ENCODE data around the gene BABAM2.
"Not testable (repeated sequence)": the region's sequence is repeated elsewhere in the genome, so short reads cannot be mapped to it uniquely, and the experiment has no call there.

Gene BABAM2

DNA sequence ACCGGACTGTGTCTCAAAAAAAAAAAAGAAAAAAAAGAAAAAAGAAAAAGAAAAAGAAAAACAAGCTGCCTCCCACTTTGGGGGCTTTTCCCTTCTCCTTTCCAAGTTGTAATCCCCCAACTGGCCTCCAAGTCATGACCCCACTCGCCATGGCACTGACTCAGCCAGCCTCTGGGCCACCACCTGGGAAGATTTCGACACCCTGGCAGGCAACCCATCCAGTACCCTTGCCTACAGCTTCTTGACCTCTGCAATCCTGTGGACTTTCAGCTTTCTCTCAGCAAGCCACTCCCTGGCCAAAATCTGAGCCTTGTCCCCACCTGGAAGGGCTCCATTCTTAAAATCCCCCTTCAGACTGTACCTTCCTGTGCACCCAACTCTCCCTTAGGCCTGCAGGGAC, 479.8 kb downstream of the BABAM2 start:
- no peak for DNase-seq

- not testable (repeated sequence) for DNase-seq
Observed at GRCh38 chr2:28371728-28372127, 481.2 kb downstream of the BABAM2 start.

GRCh38 chr2:28373854-28374253, 483.3 kb downstream of the BABAM2 start:
- no peak for DNase-seq

DNA sequence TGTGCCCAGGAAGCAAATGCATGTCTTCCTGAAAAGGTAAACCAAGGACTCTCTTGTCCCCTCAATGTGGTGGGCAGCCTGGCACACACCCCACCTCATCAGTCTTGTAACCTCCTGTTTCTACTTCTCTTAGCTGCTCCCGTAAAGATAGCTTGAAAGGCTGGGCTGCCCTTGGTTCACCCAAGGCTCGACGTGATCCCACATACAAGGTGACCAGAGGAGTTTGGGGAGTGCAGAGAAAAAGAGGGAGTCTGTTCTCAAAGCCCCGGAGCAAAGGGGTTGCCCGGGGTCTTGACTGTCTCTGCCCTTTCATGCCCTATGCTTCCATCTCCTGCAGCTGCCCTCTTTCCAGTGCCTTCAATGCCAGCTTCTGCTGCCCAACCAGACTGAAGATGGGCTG, 483.8 kb downstream of the BABAM2 start:
- DNase-seq = no peak

GRCh38 chr2:28375236-28375635, 484.7 kb downstream of the BABAM2 start:
- no peak for DNase-seq

GRCh38 chr2:28375742-28376631, 485.5 kb downstream of the BABAM2 start:
- no peak for DNase-seq

DNA sequence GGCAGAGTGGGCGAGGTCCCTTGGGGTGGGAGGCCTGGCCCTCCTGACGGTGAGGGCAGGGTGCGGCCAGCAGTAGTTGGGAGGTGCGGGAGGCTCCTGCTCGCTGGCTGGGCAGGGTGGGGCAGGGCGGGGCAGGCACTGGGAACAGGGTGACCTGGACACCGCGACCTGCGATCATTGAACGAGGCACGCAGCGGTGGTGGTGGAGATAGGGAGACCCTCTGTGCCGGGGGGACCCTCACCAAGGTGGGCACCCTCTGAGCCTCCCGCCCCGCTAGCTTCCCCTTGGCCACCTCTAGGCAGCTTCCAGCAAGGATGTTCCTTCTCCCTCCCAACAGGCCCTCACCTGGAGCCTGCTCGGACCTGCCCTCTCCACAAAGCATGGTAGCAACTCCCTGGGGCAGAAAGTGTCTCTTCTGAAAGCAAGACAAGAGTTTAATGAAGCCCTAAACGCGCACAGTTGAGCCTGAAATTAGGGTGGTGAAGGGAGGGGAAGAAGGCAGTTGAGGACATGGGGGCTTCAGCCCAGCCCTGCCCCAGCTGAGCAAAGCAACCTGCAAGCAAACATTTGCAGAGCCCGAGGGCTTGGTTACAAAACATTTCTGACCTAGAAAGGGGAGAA, 486.8 kb downstream of the BABAM2 start:
- no peak for DNase-seq

- peak; percentile 88 for DNase-seq
Observed at GRCh38 chr2:28377984-28378678, 487.6 kb downstream of the BABAM2 start.

GRCh38 chr2:28378679-28379584, 488.4 kb downstream of the BABAM2 start:
- peak; percentile 64 for DNase-seq

DNA sequence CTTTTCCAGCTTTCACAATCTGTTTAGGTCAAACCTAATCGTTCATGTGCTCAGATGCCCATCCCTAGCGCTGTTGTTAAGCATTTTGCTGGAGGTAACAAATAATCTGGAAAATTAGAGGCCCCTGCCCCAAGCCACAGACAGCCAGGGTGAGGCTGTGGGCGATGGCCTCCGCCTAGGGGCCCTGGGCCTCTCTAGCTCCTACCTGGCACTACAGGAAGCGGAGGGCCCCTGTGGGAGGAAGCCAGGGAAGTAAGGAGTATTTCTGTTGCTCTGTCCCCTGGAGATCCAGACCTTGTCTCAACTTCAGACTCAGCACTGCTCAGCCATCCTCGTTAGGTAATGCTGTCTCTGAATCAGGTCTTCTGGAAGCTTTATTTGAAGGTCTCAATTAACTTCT, 489.7 kb downstream of the BABAM2 start:
- no peak for DNase-seq

DNA sequence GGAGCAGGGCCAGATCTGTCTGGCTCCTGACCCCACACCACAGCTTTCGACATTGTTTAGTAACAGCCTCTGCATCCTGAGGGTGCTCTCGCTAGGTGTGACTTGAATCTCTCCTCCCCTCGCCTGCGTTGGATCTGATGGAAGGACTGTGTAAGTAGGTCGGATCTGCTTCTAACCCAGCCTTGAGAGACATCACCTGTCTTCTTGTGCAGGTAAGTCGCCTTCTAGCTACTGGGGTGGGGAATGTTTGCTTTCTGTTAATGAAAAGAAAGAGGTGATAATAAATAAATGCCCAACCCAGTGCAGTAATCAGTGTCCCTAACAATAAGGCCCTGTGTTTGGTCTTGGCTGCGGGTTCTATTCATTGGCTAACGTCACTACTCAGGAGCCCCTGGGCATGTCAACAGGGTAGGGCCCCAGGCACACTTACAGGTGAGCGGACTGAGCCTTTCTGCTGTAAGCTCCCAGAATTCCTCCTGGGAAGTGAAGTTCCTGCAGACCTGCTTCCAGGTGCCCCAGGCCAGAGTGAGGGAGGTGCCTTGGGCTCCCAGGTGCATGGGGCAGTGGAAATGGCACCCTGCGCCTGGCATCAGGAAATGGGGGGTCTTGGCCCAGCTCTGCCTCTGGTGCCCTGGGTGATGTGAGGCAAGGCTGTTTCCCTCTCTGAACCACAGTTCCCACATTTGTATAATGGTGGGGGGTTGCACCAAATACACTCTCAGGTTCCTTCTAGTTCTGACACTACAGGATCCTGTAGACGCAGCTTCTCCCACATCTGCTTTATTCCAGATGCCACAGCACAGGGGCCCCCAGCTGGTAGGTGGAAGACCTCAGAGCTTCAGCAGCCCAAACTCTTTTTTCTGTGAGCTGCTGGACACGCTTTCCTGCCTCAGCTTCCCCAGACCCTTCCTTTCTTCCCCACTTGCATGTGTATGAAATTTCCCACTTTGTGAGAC, 491.0 kb downstream of the BABAM2 start:
- peak; percentile 44 for DNase-seq

DNA sequence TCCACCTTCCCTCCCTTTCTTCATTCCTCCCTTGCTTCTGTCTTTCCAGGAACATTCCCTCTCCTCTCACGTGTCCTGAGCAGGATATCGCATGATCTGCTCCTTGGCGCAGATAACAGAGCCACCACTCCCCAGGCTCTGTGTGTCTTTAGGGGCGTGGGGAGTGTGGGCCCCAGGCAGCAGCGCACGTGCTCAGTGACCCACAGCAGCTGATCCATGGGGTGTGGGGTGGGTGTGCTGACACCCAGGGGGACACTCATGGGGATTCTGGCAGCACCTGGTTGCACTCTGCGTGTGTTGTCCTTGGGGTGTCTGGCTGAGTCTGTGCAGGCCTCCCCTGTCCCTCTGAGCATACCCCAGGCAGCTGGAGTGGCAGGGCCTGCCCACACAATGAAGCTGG, 492.2 kb downstream of the BABAM2 start:
- DNase-seq = no peak

- DNase-seq = no peak
Observed at GRCh38 chr2:28387082-28387960, 496.8 kb downstream of the BABAM2 start.

All from hematopoietic multipotent progenitor cell treated with erythropoietin and hydrocortisone succinate and interleukin-3 and kit ligand, for 6 days (in vitro differentiated cells).